ENCODE results near the gene SMCO4.

DNA sequence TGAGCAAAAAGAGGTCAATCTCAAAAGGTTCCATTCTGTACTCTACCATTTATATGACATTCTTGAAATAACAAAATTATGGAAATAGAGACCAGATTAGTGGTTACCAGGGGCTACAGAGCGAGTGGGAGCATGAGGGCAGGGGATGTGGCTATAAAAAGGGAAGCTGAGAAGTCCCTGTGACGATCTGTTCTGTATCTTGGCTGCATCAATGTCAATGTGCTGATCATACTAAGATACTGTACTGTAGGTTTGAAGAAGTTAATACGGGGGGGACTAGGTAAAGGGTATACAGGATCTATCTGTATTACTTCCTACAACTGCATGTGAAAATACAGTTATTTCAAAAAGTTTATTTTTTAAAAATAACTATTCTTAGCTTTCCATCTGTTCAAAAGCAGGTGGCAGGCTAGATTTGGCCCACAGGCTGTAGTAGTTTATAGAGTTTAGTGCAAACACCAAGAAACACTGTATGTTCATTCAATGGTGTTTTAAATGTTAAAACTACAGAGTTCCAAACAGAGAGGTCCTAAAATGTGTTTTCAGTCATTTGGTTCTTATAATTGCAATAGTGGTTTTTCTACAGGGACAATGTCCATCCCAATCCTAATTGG is 78.2 kb downstream of the SMCO4 start:
- TF ChIP-seq, protein P1, sequence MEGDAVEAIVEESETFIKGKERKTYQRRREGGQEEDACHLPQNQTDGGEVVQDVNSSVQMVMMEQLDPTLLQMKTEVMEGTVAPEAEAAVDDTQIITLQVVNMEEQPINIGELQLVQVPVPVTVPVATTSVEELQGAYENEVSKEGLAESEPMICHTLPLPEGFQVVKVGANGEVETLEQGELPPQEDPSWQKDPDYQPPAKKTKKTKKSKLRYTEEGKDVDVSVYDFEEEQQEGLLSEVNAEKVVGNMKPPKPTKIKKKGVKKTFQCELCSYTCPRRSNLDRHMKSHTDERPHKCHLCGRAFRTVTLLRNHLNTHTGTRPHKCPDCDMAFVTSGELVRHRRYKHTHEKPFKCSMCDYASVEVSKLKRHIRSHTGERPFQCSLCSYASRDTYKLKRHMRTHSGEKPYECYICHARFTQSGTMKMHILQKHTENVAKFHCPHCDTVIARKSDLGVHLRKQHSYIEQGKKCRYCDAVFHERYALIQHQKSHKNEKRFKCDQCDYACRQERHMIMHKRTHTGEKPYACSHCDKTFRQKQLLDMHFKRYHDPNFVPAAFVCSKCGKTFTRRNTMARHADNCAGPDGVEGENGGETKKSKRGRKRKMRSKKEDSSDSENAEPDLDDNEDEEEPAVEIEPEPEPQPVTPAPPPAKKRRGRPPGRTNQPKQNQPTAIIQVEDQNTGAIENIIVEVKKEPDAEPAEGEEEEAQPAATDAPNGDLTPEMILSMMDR (IDR thresholded peaks at IDR 0.05): no peak
- no peak for TF ChIP-seq EZH2 (IDR thresholded peaks at IDR 0.05; ENCODE audit: borderline replicate concordance, insufficient read depth, low read depth, low read length, poor library complexity, severe bottlenecking)
